GM21390 (cell line): ENCODE data around the gene BGN.
A peak's percentile ranks its signal among the peaks of the same experiment; 100 is the strongest.

ENCODE experiments used
- ATAC-seq: cut with Tn5 transposase; IDR thresholded peaks from one replicate; pipeline ENCODE4 v1.9.1; 2021; ENCODE audit not compliant: unreplicated experiment

BGN gene

GRCh38 chrX:153459986-153460385, 34.8 kb upstream of the BGN start:
- ATAC-seq, result no peak

- no peak for ATAC-seq
These were observed 34.0 kb upstream of the BGN start for GRCh38 chrX:153460826-153461225.

GRCh38 chrX:153462291-153462690, 32.5 kb upstream of the BGN start:
- ATAC-seq, result no peak

- ATAC-seq, result no peak
These were observed 31.7 kb upstream of the BGN start for GRCh38 chrX:153463031-153463430.

GRCh38 chrX:153463556-153463955, 31.2 kb upstream of the BGN start:
- ATAC-seq, result no peak

- no peak for ATAC-seq
These were observed 30.7 kb upstream of the BGN start for GRCh38 chrX:153464116-153464515.

GRCh38 chrX:153465691-153466380, 28.9 kb upstream of the BGN start:
- ATAC-seq, result no peak

GRCh38 chrX:153468008-153468580, 26.7 kb upstream of the BGN start:
- ATAC-seq, result no peak

GRCh38 chrX:153469811-153470410, 24.9 kb upstream of the BGN start:
- peak; percentile 41 for ATAC-seq

GRCh38 chrX:153470411-153471363, 24.1 kb upstream of the BGN start, which contains the start of gene HAUS7:
HAUS7 (minus strand) TSS chrX:153470576; CDS start chrX:153470557, 19 bp downstream.
- ATAC-seq, result peak; percentile 85

- ATAC-seq, result no peak
These were observed 23.0 kb upstream of the BGN start for GRCh38 chrX:153471663-153472280.

- no peak for ATAC-seq
These were observed 21.7 kb upstream of the BGN start for GRCh38 chrX:153473126-153473525.

- no peak for ATAC-seq
These were observed 20.5 kb upstream of the BGN start for GRCh38 chrX:153474266-153474665.

GRCh38 chrX:153474718-153475117, 20.1 kb upstream of the BGN start:
- no peak for ATAC-seq

GRCh38 chrX:153475271-153475670, 19.5 kb upstream of the BGN start:
- no peak for ATAC-seq

GRCh38 chrX:153475751-153476281, 19.0 kb upstream of the BGN start:
- no peak for ATAC-seq

- no peak for ATAC-seq
These were observed 18.0 kb upstream of the BGN start for GRCh38 chrX:153476666-153477363.

GRCh38 chrX:153477364-153477857, 17.4 kb upstream of the BGN start:
- no peak for ATAC-seq

- ATAC-seq, result no peak
These were observed 16.9 kb upstream of the BGN start for GRCh38 chrX:153477901-153478300.

- ATAC-seq, result no peak
These were observed 16.0 kb upstream of the BGN start for GRCh38 chrX:153478746-153479145.
